ENCODE measurements around the gene CTBP2.

The CTBP2 gene

GRCh38 chr10:124949543-124949942, 210.8 kb downstream of the CTBP2 start:
- Histone ChIP-seq H3K9me3 (ENCODE audit: control insufficient read depth, low read length) (no peaks in the 10 kb centered on the region), H3K36me3 (ENCODE audit: control insufficient read depth, insufficient read depth, low read length, severe bottlenecking) (peaks cover 3% of the 10 kb centered on the region), H3K9ac (ENCODE audit: low read length) (no peak overlapping the region), H3K4me1 (ENCODE audit: control insufficient read depth, insufficient read depth, low read length) (peaks cover 57% of the 10 kb centered on the region), H3K27me3 (replicated peaks; ENCODE audit: control insufficient read depth, insufficient read depth, low read length) (no peaks in the 10 kb centered on the region), H3K4me3 (ENCODE audit: low read length) (no peak overlapping the region)
- peak; percentile 62 for DNase-seq (ENCODE audit: low read depth)

GRCh38 chr10:124946945-124947344, 213.4 kb downstream of the CTBP2 start:
- H3K4me1 ChIP-seq (ENCODE audit: control insufficient read depth, insufficient read depth, low read length): peaks cover 73% of the 10 kb centered on the region
- H3K9ac ChIP-seq (ENCODE audit: low read length): no peak overlapping the region
- H3K9me3 ChIP-seq (ENCODE audit: control insufficient read depth, low read length): no peaks in the 10 kb centered on the region
- no peak overlapping the region for H3K4me3 ChIP-seq (ENCODE audit: low read length)
- no peak for DNase-seq (ENCODE audit: low read depth)
- no peaks in the 10 kb centered on the region for H3K27me3 ChIP-seq (replicated peaks; ENCODE audit: control insufficient read depth, insufficient read depth, low read length)
- H3K36me3 ChIP-seq (ENCODE audit: control insufficient read depth, insufficient read depth, low read length, severe bottlenecking): peaks cover 12% of the 10 kb centered on the region

GRCh38 chr10:124944982-124945381, 215.4 kb downstream of the CTBP2 start:
- H3K36me3 ChIP-seq (ENCODE audit: control insufficient read depth, insufficient read depth, low read length, severe bottlenecking): peaks cover 12% of the 10 kb centered on the region
- no peaks in the 10 kb centered on the region for H3K9me3 ChIP-seq (ENCODE audit: control insufficient read depth, low read length)
- H3K9ac ChIP-seq (ENCODE audit: low read length): peak overlapping the region; percentile 77
- H3K4me3 ChIP-seq (ENCODE audit: low read length): peak overlapping the region; percentile 51
- peaks cover 64% of the 10 kb centered on the region for H3K4me1 ChIP-seq (ENCODE audit: control insufficient read depth, insufficient read depth, low read length)
- peak; percentile 79 for DNase-seq (ENCODE audit: low read depth)
- H3K27me3 ChIP-seq (replicated peaks; ENCODE audit: control insufficient read depth, insufficient read depth, low read length): no peaks in the 10 kb centered on the region

DNA sequence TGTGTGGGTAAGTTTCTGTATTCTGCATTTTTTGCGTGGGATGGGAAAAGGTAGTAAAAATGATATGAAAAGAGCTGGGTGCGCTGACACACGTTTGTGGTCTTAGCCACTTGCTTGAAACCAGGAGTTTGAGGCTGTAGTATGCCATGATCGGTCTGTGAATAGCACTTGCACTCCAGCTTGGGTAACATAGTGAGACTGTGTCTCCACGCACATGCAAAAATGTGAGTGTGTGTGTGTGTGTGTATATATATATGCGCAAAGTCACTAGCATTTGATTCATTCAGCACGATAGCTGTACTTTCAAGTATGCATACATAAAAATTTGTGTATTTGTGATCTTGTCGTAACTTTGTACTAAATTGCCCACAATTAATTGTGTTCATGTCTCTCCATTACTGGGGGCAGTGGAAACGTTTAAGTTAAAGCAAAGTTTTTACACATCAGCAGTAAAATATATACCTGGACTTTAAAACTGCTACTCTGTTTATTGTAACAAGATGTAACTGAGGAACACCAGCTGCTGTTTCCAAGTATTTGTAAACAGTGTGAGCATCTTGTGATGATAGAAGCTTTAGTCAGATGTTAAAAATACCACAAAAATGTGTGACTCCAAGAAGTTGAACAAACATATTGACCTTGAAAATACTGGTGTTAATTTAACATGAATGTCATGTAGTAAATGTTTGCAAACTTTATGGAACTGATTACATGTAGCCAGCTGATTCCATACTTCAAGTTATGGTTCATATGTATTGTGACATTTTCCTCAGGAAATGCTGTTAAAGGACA, 216.9 kb downstream of the CTBP2 start:
- Histone ChIP-seq H3K4me1 (ENCODE audit: control insufficient read depth, insufficient read depth, low read length) (peaks cover 52% of the 10 kb centered on the region), H3K27me3 (replicated peaks; ENCODE audit: control insufficient read depth, insufficient read depth, low read length) (no peaks in the 10 kb centered on the region), H3K4me3 (ENCODE audit: low read length) (peak overlapping the region; percentile 59), H3K9ac (ENCODE audit: low read length) (peak overlapping the region; percentile 61), H3K36me3 (ENCODE audit: control insufficient read depth, insufficient read depth, low read length, severe bottlenecking) (peaks cover 12% of the 10 kb centered on the region), H3K9me3 (ENCODE audit: control insufficient read depth, low read length) (no peaks in the 10 kb centered on the region)
- DNase-seq (ENCODE audit: low read depth): peak; percentile 79

DNA sequence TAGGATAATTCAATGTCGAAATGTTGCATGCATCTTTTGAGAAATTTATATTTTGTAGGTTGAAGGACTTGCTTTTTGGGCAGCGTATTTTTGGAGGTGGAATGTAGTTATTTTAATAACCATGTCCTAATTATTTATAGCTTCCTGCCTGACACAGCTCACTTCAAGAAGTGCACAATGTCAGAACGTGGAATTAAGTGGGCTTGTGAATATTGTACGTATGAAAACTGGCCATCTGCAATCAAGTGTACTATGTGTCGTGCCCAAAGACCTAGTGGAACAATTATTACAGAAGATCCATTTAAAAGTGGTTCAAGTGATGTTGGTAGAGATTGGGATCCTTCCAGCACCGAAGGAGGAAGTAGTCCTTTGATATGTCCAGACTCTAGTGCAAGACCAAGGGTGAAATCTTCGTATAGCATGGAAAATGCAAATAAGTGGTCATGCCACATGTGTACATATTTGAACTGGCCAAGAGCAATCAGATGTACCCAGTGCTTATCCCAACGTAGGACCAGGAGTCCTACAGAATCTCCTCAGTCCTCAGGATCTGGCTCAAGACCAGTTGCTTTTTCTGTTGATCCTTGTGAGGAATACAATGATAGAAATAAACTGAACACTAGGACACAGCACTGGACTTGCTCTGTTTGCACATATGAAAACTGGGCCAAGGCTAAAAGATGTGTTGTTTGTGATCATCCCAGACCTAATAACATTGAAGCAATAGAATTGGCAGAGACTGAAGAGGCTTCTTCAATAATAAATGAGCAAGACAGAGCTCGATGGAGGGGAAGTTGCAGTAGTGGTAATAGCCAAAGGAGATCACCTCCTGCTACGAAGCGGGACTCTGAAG, 217.8 kb downstream of the CTBP2 start:
- H3K36me3 ChIP-seq (ENCODE audit: control insufficient read depth, insufficient read depth, low read length, severe bottlenecking): peaks cover 12% of the 10 kb centered on the region
- H3K4me3 ChIP-seq (ENCODE audit: low read length): peak overlapping the region; percentile 59
- no peaks in the 10 kb centered on the region for H3K9me3 ChIP-seq (ENCODE audit: control insufficient read depth, low read length)
- no peaks in the 10 kb centered on the region for H3K27me3 ChIP-seq (replicated peaks; ENCODE audit: control insufficient read depth, insufficient read depth, low read length)
- H3K4me1 ChIP-seq (ENCODE audit: control insufficient read depth, insufficient read depth, low read length): peaks cover 48% of the 10 kb centered on the region
- H3K9ac ChIP-seq (ENCODE audit: low read length): peak overlapping the region; percentile 61
- DNase-seq (ENCODE audit: low read depth): no peak

GRCh38 chr10:124941823-124942222, 218.5 kb downstream of the CTBP2 start, which contains the start of gene ZRANB1:
Gene ZRANB1, plus strand, starts transcription at chr10:124942123. Its CDS starts 371 bp downstream, at chr10:124942494.
- Histone ChIP-seq H3K9ac (ENCODE audit: low read length) (peak within 1 kb of the TSS; percentile 61), H3K36me3 (ENCODE audit: control insufficient read depth, insufficient read depth, low read length, severe bottlenecking) (peaks cover 12% of the 10 kb centered on the region), H3K4me3 (ENCODE audit: low read length) (peak within 1 kb of the TSS; percentile 59), H3K4me1 (ENCODE audit: control insufficient read depth, insufficient read depth, low read length) (peaks cover 40% of the 10 kb centered on the region), H3K9me3 (ENCODE audit: control insufficient read depth, low read length) (no peaks in the 10 kb centered on the region), H3K27me3 (replicated peaks; ENCODE audit: control insufficient read depth, insufficient read depth, low read length) (no peaks in the 10 kb centered on the region)
- no peak for DNase-seq (ENCODE audit: low read depth)

DNA sequence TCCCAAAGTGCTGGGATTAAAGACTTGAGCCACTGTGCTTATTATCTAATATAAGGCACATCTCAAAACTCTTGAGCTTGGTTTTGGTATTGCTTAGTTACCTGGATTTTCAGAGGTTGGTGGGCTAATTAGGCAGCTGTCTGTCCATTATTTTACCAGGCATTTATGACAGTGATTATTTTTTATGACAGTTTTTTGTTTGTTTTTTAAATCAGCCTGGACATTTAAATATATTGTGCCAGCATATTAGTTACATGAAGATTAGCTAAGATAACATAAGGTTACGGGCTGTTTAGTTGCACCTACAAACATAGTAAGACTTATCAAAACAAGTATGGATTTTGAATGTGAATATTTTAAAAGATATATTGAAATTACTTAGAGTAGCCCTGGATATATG, 221.1 kb downstream of the CTBP2 start:
- H3K27me3 ChIP-seq (replicated peaks; ENCODE audit: control insufficient read depth, insufficient read depth, low read length): no peaks in the 10 kb centered on the region
- peaks cover 21% of the 10 kb centered on the region for H3K4me1 ChIP-seq (ENCODE audit: control insufficient read depth, insufficient read depth, low read length)
- no peak overlapping the region for H3K4me3 ChIP-seq (ENCODE audit: low read length)
- H3K9ac ChIP-seq (ENCODE audit: low read length): no peak overlapping the region
- H3K9me3 ChIP-seq (ENCODE audit: control insufficient read depth, low read length): no peaks in the 10 kb centered on the region
- no peak for DNase-seq (ENCODE audit: low read depth)
- peaks cover 12% of the 10 kb centered on the region for H3K36me3 ChIP-seq (ENCODE audit: control insufficient read depth, insufficient read depth, low read length, severe bottlenecking)

DNA sequence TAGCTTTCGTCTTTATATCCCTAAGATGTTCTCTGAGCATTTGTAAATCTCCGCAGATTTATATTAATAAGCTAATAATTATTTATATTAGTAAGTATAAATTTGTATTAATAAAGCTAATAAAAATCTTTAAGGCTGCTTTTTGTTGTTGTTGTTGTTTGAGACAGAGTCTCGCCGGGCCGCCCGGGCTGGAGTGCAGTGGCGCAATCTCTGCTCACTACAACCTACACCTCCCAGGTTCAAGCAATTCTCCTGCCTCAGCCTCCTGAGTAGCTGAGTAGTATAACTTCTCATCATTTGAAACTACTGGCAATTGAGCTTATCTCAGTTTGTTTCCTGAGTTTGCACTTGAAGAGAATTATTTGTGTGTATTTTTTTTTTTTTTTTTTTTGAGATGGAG, 223.6 kb downstream of the CTBP2 start:
- Histone ChIP-seq H3K4me1 (ENCODE audit: control insufficient read depth, insufficient read depth, low read length) (no peaks in the 10 kb centered on the region), H3K9me3 (ENCODE audit: control insufficient read depth, low read length) (no peaks in the 10 kb centered on the region), H3K9ac (ENCODE audit: low read length) (no peak overlapping the region), H3K4me3 (ENCODE audit: low read length) (no peak overlapping the region), H3K27me3 (replicated peaks; ENCODE audit: control insufficient read depth, insufficient read depth, low read length) (no peaks in the 10 kb centered on the region), H3K36me3 (ENCODE audit: control insufficient read depth, insufficient read depth, low read length, severe bottlenecking) (peaks cover 2% of the 10 kb centered on the region)
- no peak for DNase-seq (ENCODE audit: low read depth)

GRCh38 chr10:124935946-124936345, 224.4 kb downstream of the CTBP2 start:
- Histone ChIP-seq H3K27me3 (replicated peaks; ENCODE audit: control insufficient read depth, insufficient read depth, low read length) (no peaks in the 10 kb centered on the region), H3K9ac (ENCODE audit: low read length) (no peak overlapping the region), H3K4me3 (ENCODE audit: low read length) (no peak overlapping the region), H3K9me3 (ENCODE audit: control insufficient read depth, low read length) (no peaks in the 10 kb centered on the region), H3K36me3 (ENCODE audit: control insufficient read depth, insufficient read depth, low read length, severe bottlenecking) (peaks cover 5% of the 10 kb centered on the region), H3K4me1 (ENCODE audit: control insufficient read depth, insufficient read depth, low read length) (no peaks in the 10 kb centered on the region)
- DNase-seq (ENCODE audit: low read depth): no peak

Measured in adipocyte (in vitro differentiated cells).